NCI-H82 treated with DMSO at 0.1 percent for 48 hours (cell line): ENCODE results near the gene GRAP2.
"Not testable (repeated sequence)": the region's sequence is repeated elsewhere in the genome, so short reads cannot be mapped to it uniquely, and the experiment has no call there.

Experiments used
- DNase-seq: peaks from one replicate; lab custom pipeline; 2025; ENCODE audit not compliant: unreplicated experiment; lab: John Stamatoyannopoulos, UW

Gene GRAP2

DNA sequence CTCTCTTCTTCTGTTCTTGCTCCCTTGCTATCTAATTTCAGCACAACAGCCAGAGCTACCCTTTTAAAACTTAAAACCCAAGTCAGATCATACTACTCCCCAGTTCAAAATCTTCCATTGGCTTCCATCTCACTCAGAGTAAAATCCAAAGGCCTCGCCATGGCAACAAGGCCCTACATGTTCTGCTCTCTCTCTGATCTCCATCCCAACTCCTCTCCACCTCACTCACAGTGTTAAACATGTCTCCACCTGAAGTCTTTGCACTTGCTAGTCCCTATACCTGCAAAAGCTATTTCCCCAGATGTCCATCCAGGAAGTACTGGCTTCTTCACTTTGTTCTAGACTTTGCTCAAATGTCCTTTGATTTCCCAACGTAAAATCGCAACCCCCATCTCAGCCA lies 3.0 kb upstream of the GRAP2 start:
- no peak for DNase-seq

GRCh38 chr22:39898997-39899396 lies 1.9 kb upstream of the GRAP2 start:
- peak; percentile 27 for DNase-seq

GRCh38 chr22:39901565-39902146 lies 772 bp downstream of the GRAP2 start:
- no peak for DNase-seq

DNA sequence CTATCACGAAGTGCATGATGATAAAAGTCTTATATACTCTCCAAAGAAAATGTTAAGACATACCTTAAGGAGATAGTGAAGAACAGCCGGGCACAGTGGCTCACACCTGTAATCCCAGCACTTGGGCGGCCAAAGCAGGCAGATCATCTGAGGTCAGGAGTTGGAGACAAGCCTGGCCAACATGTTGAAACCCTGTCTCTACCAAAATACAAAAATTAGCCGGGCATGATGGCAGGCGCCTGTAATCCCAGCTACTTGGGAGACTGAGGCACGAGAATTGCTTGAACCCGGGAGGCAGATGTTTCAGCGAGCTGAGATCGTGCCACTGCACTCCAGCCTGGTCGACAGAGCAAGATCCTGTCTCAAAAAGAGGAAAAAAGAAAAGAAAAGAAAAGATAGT lies 3.1 kb downstream of the GRAP2 start:
- DNase-seq: not testable (repeated sequence)

GRCh38 chr22:39904862-39905261 lies 4.0 kb downstream of the GRAP2 start:
- DNase-seq: no peak

DNA sequence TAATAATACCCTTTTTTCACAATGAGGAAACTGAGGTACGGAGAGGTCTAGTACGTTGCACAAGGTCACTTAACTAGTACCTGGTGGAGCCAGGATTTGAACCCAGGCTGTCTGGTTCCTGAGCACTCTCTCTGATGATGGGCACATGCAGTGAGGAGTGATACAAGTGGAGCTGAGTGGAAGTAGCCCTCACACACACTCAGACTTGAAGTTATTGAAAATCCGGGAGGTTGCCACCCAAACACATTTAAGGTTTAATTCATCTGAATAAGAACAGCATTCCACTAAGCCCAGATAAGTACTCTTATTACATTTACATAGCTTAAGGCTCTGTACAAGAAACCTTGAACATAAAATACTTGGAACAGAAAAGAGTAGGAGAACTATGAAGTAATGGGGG lies 4.8 kb downstream of the GRAP2 start:
- DNase-seq: no peak

GRCh38 chr22:39906207-39906606 lies 5.3 kb downstream of the GRAP2 start:
- DNase-seq: no peak

DNA sequence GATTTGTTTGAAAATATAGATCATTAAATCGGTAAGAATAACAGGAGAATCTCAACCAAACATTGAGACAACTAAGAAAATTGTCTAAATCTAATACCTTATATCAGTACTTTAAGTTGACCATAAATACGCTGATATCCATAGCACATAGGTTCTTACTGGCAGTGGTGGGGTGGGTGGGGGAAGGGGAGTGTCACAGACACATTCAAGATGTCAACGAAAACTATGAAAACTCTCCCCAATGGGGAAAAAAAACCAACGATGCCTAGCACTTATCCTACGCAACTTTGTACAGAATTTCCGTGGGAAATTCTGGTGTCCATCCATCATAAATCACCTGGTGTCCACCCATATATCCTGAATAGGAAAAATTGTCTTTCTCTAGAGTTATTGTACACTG lies 6.2 kb downstream of the GRAP2 start:
- no peak for DNase-seq

DNA sequence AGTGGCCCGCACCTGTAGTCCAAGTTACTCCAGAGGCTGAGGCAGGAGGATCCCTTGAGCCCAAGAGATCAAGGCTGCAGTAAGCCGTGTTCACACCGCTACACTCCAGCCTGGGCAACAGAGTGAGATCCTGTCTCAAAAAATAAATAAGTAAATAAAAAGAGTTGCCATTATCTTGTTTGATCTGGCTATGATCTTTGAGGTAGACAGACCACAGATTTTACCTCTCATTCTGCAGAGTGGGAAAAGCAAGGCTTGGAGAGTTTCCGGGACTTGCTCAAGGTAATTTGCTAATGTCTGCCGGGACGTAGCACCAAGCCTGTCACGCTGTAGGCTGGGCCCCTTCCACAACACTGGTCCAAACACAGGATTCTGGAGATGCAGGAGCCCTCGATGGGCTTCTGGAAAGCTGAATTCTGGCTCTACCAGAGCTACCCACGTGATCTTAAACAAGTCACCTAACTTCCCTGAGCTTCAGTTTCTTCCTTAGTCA lies 6.8 kb downstream of the GRAP2 start:
- DNase-seq: no peak

- DNase-seq: no peak
These were observed 7.3 kb downstream of the GRAP2 start for GRCh38 chr22:39908136-39908535.

DNA sequence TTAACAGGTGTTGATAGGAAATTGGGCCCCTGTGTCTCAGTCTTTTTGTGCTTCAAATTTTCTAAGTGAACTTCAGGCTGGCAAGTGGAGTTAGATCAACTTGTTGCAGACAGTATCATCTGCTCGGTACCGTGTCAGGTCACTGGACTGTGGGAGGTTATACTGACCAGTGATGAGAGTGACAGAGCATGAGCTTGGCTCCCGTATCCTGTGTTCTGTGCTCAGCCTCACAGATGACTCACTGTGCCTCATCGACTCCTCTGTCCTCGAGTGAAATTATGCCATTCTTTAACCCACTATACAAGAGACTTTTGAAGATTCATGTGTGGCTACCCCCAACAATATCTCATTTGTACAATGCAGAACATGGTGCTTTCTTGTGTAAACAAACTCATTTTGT lies 7.9 kb downstream of the GRAP2 start:
- DNase-seq: no peak

- DNase-seq: no peak
These were observed 10.2 kb downstream of the GRAP2 start for GRCh38 chr22:39910876-39911613.

- peak; percentile 55 for DNase-seq
These were observed 12.4 kb downstream of the GRAP2 start for GRCh38 chr22:39913321-39913720.

- peak; percentile 85 for DNase-seq
These were observed 13.0 kb downstream of the GRAP2 start for GRCh38 chr22:39913886-39914285.

- peak; percentile 66 for DNase-seq
These were observed 13.7 kb downstream of the GRAP2 start for GRCh38 chr22:39914584-39914983.

DNA sequence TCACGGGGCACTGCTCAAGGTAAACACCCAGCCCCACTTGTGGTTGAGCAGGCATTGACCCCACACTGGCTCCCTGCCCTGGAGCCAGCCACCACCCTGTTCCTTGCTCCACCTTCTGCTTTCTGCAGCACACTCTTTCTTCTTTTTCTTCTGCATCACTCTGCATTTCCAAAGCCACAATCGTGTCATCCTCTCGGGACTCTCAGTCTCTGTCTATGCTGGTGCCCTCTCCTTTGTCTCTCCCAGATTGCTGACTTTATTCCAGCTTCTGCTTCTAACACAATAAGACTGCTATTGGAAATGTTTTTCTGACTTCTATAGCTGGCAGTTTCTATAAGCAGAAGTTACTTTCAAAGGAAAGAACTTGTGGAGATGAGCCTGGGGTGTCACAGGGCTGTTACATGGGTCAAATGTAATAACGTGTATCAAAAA lies 14.4 kb downstream of the GRAP2 start:
- no peak for DNase-seq

- DNase-seq: no peak
These were observed 15.6 kb downstream of the GRAP2 start for GRCh38 chr22:39916496-39916895.

DNA sequence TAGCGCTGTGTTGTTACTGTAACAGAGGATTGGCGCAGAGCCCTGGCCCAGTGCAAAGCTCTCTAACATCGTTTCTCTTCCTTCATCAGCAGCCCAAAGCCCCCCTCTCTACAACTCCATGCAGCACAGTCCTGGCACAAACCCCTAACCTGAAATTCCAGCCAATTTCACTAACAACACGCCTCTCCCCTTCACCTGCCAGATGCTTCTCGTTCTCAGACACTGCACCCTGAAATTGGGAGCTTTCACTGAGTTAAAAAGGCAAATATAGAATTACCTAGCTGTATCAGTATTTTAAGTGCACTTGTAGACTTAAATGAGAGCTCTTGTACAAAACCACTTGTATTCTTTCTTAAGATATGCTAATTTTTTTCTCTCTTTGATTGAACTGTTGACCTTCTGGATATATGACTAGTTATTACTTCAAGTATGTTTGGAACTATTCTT lies 16.3 kb downstream of the GRAP2 start:
- peak; percentile 22 for DNase-seq

DNA sequence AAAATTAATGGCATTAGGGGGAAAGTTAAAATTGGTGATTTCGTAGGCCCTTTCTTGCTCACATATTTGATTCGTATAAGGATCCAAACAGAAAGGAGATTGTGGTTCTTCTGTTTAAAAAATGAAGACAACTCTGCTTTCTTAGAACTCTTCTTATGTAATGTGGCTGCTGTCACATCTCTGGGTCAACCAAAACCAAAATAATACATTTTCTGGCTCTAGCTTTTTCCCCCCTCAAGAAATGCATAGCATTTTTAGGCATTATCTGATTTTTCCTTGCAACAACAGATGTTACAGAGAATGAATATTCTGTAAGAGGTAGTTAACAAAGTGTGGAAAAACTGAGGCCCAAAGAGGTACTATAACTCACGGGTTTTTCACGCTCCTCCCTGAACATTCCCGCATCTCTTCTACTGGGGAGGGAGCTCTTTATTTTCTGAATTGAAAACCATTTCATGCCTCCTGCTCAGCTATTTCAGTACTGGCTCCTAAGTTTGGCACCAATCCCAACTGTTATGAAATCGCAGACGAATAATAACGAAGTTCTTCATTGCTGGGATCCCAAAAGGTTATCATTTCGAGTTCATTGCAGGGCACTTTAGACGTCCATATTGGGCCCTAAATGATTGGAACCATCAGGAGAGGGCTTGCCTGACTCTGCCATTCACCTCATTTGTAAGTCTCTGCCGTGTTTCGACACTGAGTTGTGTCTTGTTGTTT lies 17.1 kb downstream of the GRAP2 start:
- DNase-seq: no peak

DNA sequence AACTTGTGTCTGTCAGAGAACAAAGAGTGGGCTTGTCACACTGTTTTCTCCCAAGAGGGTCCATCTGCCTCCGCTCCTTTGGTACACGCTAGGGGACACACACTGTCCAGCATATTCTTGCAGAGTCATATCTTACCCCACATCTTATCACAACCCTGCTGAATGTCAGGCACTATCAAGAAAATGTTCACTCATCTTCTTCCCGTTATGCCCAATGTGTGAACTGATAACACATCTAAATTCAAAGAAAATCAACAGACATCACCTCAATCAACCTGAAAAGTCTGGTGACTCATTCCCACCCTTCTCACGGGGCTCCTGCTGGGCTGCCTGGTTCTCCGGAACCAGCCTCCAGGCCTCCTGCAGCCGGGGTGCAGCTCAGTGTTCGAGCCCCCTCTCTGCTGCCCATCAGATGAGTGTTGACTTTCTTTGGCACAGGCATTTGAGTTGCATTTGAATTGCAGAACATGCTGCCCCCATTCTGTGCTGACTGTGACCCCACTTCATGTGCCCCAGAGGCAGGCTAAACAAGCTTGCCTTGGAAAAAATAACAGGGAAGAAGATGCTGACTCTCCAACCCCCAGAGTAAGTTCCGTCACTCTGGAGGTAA lies 19.4 kb downstream of the GRAP2 start:
- DNase-seq: no peak

GRCh38 chr22:39923696-39924095 lies 22.8 kb downstream of the GRAP2 start:
- no peak for DNase-seq

DNA sequence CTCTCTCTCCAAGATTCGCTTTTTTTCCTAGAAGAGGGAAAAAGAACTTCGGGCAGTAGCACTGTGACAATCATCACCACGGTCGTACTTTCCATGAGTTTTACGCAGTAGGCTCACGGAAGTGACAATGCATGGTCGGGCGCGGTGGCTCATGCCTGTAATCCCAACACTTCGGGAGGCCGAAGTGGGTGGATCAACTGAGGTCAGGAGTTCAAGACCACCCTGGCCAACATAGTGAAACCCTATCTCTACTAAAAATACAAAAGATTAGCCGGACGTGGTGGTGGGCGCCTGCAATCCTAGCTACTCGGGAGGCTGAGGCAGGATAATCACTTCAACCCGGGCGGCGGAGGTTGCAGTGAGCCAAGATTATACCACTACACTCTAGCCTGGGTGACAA lies 23.4 kb downstream of the GRAP2 start:
- DNase-seq: no peak
